SK-N-SH (cell line): ENCODE results near the gene C8G. TPM values are rescaled to one million over a fixed set of nuclear protein-coding genes. Genes with fewer than 3 reads are reported as not detected.
A peak's percentile ranks its signal among the peaks of the same experiment; 100 is the strongest.

Experiments
- CTCF ChIA-PET: fragments of 300-600, 350-600 bp; formaldehyde crosslinking; extraction: SDS; loops from one replicate; lab custom pipeline; 2021; lab: Yijun Ruan, JAX
- POLR2A ChIA-PET: fragments of 350-600 bp; sonication (Branson Sonifier 250); formaldehyde crosslinking; extraction: SDS; loops from one replicate; lab custom pipeline; 2020; ENCODE audit warnings: antibody characterized with exemption, inconsistent platforms; lab: Yijun Ruan, JAX
- DNase-seq: peaks from one replicate; pipeline ENCODE4 v3.0.0; 2012
- H2AFZ ChIP-seq: fragments of 200-600 bp; sonication (generic); 2 replicates; pipeline ENCODE4 v1.8.1; 2016; ENCODE audit warnings: antibody characterized with exemption, mild to moderate bottlenecking, low read depth
- H3F3A ChIP-seq: fragments of 200-600 bp; sonication (generic); replicated peaks from 2 replicates; pipeline ENCODE3; 2016; ENCODE audit warnings: antibody characterized with exemption, mild to moderate bottlenecking; ENCODE audit not compliant: insufficient read depth
- H3K27ac ChIP-seq, 2 experiments: fragments of 200-500 bp in 1 of 2; fragments of 200-600 bp in 1 of 2; sonication (Bioruptor generic) in 1 of 2; sonication (generic), shearing (Covaris generic) in 1 of 2; 2 replicates each; pipeline versions ENCODE4 v1.5.1 to v1.6.1; 2014 to 2016; ENCODE audit warnings: low read depth in 2 of 2, inconsistent platforms in 1 of 2, low read length in 1 of 2, mild to moderate bottlenecking in 1 of 2, mixed read lengths in 1 of 2
- H3K27me3 ChIP-seq: fragments of 200-600 bp; sonication (generic), shearing (Covaris generic); 2 replicates; pipeline ENCODE4 v1.6.1; 2016; ENCODE audit warnings: mixed run types; ENCODE audit not compliant: insufficient read depth
- H3K36me3 ChIP-seq, 2 experiments: fragments of 200-500 bp in 1 of 2; fragments of 200-600 bp in 1 of 2; sonication (Bioruptor generic) in 1 of 2; sonication (generic) in 1 of 2; replicated peaks in 1 of 2; 2 replicates each; pipeline versions ENCODE3 to v1.5.1; 2014 to 2016; ENCODE audit warnings: low read length in 1 of 2, mild to moderate bottlenecking in 1 of 2; ENCODE audit not compliant: insufficient read depth in 2 of 2, control insufficient read depth in 1 of 2
- H3K4me1 ChIP-seq, 2 experiments: fragments of 200-500 bp in 1 of 2; fragments of 200-600 bp in 1 of 2; sonication (Bioruptor generic) in 1 of 2; sonication (generic), shearing (Covaris generic) in 1 of 2; 2 replicates each; pipeline versions ENCODE4 v1.5.1 to v1.6.1; 2014 to 2016; ENCODE audit warnings: low read depth in 1 of 2, low read length in 1 of 2, mixed run types in 1 of 2; ENCODE audit not compliant: insufficient read depth in 2 of 2, control insufficient read depth in 1 of 2
- H3K4me2 ChIP-seq: fragments of 200-600 bp; sonication (generic), shearing (Covaris generic); 2 replicates; pipeline ENCODE4 v1.6.1; 2017; ENCODE audit warnings: mixed run types
- H3K4me3 ChIP-seq, 2 experiments: fragments of 200-500 bp in 1 of 2; fragments of 200-600 bp in 1 of 2; sonication (Bioruptor generic) in 1 of 2; sonication (generic), shearing (Covaris generic) in 1 of 2; 2 replicates each; pipeline versions ENCODE4 v1.5.1 to v1.8.1; 2014 to 2016; ENCODE audit warnings: low read depth in 2 of 2, inconsistent platforms in 1 of 2, low read length in 1 of 2, mild to moderate bottlenecking in 1 of 2, mixed read lengths in 1 of 2, moderate library complexity in 1 of 2
- H3K79me2 ChIP-seq: fragments of 200-600 bp; sonication (generic); 2 replicates; pipeline ENCODE4 v1.8.1; 2017; ENCODE audit warnings: mild to moderate bottlenecking; ENCODE audit not compliant: insufficient read depth
- H3K9ac ChIP-seq: fragments of 200-600 bp; sonication (generic); 2 replicates; pipeline ENCODE4 v1.6.1; 2017; ENCODE audit warnings: mixed run types
- H3K9me2 ChIP-seq: fragments of 200-600 bp; sonication (generic); 2 replicates; pipeline ENCODE4 v1.6.1; 2017; ENCODE audit warnings: mixed run types
- H3K9me3 ChIP-seq: fragments of 200-600 bp; sonication (generic); 2 replicates; pipeline ENCODE4 v1.6.1; 2017; ENCODE audit warnings: mixed run types, mild to moderate bottlenecking, moderate library complexity
- H4K20me1 ChIP-seq: fragments of 200-600 bp; sonication (generic); 2 replicates; pipeline ENCODE4 v1.6.1; 2017; ENCODE audit warnings: mild to moderate bottlenecking, mixed run types; ENCODE audit not compliant: insufficient read depth
- EZH2phosphoT487 ChIP-seq: fragments of 200-600 bp; sonication (generic); IDR thresholded peaks from 2 replicates; pipeline ENCODE4 v1.6.1; 2017; ENCODE audit warnings: low read depth, mixed run types, mild to moderate bottlenecking, antibody characterized with exemption, moderate library complexity, borderline replicate concordance
- FOSL2 ChIP-seq: IDR thresholded peaks from 2 replicates; pipeline ENCODE4 v1.4.0; 2012; ENCODE audit warnings: low read depth, mild to moderate bottlenecking, moderate library complexity, borderline replicate concordance
- NFIC ChIP-seq: IDR thresholded peaks from 2 replicates; pipeline ENCODE4 v1.4.0; 2012; ENCODE audit warnings: borderline replicate concordance
- NRF1 ChIP-seq: IDR thresholded peaks from 2 replicates; pipeline ENCODE4 v1.6.1; 2012; ENCODE audit warnings: low read depth, mild to moderate bottlenecking, low read length
- POLR2AphosphoS5 ChIP-seq: IDR thresholded peaks from 2 replicates; pipeline ENCODE4 v1.6.1; 2012; ENCODE audit warnings: low read depth, low read length
- RXRA ChIP-seq: IDR thresholded peaks from 2 replicates; pipeline ENCODE4 v1.4.0; 2012; ENCODE audit warnings: low read depth, mild to moderate bottlenecking, borderline replicate concordance
- SMC3 ChIP-seq: IDR thresholded peaks from 2 replicates; pipeline ENCODE4 v1.6.1; 2012; ENCODE audit warnings: low read depth, low read length, improper control_type of control experiment
- TCF12 ChIP-seq: IDR thresholded peaks from 2 replicates; pipeline ENCODE4 v1.4.0; 2012
- TEAD4 ChIP-seq: IDR thresholded peaks from 2 replicates; pipeline ENCODE4 v1.4.0; 2012; ENCODE audit warnings: mild to moderate bottlenecking, borderline replicate concordance; ENCODE audit not compliant: insufficient read depth
- WGBS: methylation state at CpG from one replicate; pipeline ENCODE4 v1.1.6; 2017; ENCODE audit warnings: low lambda C conversion rate; 5-methylcytosine and 5-hydroxymethylcytosine counted together
- polyA plus RNA-seq, 3 experiments: library from polyadenylated mRNA; depleted of rRNA; stranded (reverse); fragments of >200 nt; gene quantifications; 2 replicates each; pipeline ENCODE4 v1.2.3, GENCODE V29; 2012
- TF ChIP-seq, protein P1 (sequence below): IDR thresholded peaks from 2 replicates; pipeline ENCODE4 v1.4.0; 2012; ENCODE audit warnings: low read depth
- TF ChIP-seq, protein P2 (sequence below): IDR thresholded peaks from 2 replicates; pipeline ENCODE4 v1.4.0; 2012; ENCODE audit warnings: low read depth, borderline replicate concordance
- TF ChIP-seq, protein P3 (sequence below): IDR thresholded peaks from 2 replicates; pipeline ENCODE4 v1.4.0; 2012; ENCODE audit warnings: low read depth, borderline replicate concordance
- TF ChIP-seq, protein P4 (sequence below): IDR thresholded peaks from 2 replicates; pipeline ENCODE4 v1.6.1; 2012; ENCODE audit warnings: mild to moderate bottlenecking, low read depth, low read length, moderate library complexity

Gene C8G
- polyA plus RNA-seq, 1 of the 3 experiments (the other 2 are of a cell fraction) = 0.28 TPM

DNA sequence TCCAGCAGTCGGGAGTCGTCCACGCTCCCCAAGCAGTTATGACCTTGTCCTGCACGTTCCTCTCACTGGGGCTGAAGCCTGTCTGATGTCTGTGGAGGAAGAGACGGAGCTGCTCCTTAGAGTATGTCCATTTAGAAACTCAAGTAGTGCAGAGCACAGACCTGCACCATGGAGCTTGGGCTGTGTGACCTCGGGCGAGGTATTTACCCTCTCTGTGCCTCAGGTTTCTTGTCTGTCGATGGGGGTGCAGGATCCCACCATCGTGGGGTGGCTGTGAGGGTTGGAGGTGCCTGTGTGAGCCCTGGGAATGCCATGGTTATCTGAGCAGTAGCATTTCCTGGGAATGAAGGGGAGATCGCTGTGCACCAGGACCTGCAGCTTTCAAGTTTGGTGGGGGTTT, 44.5 kb upstream of the C8G start:
- no peaks in the 10 kb centered on the region for H3K27me3 ChIP-seq
- WGBS = 85% methylated on average over 8 of the region's 10 CpGs
- ChIA-PET CTCF (no interaction called here), POLR2A (no interaction called here)
- H3K36me3 ChIP-seq = peaks cover 15 to 18% of the 10 kb centered on the region in 2 experiments
- H3K27ac ChIP-seq = peak overlapping the region in 1 of 2 experiments; percentile 75; a peak in 1 of 4 replicates
- H3K79me2 ChIP-seq = peaks cover 27% of the 10 kb centered on the region; the same call in 1 of the 2 replicates
- no peak overlapping the region for H3K4me3 ChIP-seq
- peaks cover 29% of the 10 kb centered on the region for H3F3A ChIP-seq
- no peak overlapping the region for H3K9ac ChIP-seq
- no peaks in the 10 kb centered on the region for H3K9me3 ChIP-seq
- TF ChIP-seq NFIC = no peak
- no peak for TF ChIP-seq TCF12
- peaks cover 6 to 19% of the 10 kb centered on the region in 2 experiments; a peak in 3 of 4 replicates for H3K4me1 ChIP-seq
- no peaks in the 10 kb centered on the region for H4K20me1 ChIP-seq
- H3K4me2 ChIP-seq = no peak overlapping the region; the same call in 1 of the 2 replicates
- no peak for DNase-seq
- H3K9me2 ChIP-seq = no peaks in the 10 kb centered on the region
- H2AFZ ChIP-seq = no peak overlapping the region

DNA sequence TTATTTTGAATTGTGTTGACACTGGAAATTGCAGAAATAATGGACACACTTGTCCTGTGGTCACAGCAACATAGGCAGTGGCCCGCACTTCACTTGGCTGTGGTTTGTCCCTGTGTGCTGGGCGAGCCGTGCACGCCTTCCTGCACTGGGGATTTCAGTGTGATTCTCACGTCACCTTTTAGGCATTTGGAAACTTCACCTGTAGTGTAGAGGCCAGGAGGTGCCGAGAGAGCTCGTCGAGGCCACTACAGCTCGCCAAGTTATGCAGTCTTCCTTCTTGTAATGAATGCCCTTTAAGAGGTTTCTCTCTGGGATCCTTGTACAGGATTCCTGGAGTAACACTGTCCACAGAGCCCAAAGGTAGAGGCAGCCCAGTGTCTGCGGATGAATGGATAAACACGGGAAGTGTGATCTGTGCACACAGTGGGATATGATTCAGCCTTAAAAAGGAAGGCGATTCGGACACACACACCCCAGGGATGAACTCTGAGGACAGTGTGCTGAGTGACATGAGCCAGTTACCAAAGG, 44.0 kb upstream of the C8G start:
- Histone ChIP-seq H2AFZ (no peak overlapping the region), H3K9me2 (no peaks in the 10 kb centered on the region), H3K79me2 (peaks cover 22% of the 10 kb centered on the region; the same call in 1 of the 2 replicates), H3F3A (peaks cover 29% of the 10 kb centered on the region), H3K27ac (peak overlapping the region; percentile 34 to 75; a peak in 3 of 4 replicates), H3K9ac (peak overlapping the region; percentile 51; the same call in 1 of the 2 replicates), H3K4me2 (peak overlapping the region; percentile 45; the same call in 1 of the 2 replicates), H4K20me1 (no peaks in the 10 kb centered on the region), H3K4me1 (peaks cover 6 to 19% of the 10 kb centered on the region in 2 experiments; a peak in 3 of 4 replicates), H3K4me3 (no peak overlapping the region), H3K36me3 (peaks cover 16 to 18% of the 10 kb centered on the region in 2 experiments), H3K27me3 (no peaks in the 10 kb centered on the region), H3K9me3 (no peaks in the 10 kb centered on the region)
- TF ChIP-seq NRF1 (no peak), FOSL2 (peak; percentile 7; the same call in 1 of the 2 replicates), EZH2phosphoT487 (no peak)
- TF ChIP-seq, protein P1, sequence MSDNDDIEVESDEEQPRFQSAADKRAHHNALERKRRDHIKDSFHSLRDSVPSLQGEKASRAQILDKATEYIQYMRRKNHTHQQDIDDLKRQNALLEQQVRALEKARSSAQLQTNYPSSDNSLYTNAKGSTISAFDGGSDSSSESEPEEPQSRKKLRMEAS = no peak
- TF ChIP-seq, protein P2, sequence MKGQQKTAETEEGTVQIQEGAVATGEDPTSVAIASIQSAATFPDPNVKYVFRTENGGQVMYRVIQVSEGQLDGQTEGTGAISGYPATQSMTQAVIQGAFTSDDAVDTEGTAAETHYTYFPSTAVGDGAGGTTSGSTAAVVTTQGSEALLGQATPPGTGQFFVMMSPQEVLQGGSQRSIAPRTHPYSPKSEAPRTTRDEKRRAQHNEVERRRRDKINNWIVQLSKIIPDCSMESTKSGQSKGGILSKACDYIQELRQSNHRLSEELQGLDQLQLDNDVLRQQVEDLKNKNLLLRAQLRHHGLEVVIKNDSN = no peak
- DNase-seq = no peak
- 73% methylated on average over 12 of the region's 13 CpGs for WGBS
- ChIA-PET CTCF (no interaction called here), POLR2A (no interaction called here)

DNA sequence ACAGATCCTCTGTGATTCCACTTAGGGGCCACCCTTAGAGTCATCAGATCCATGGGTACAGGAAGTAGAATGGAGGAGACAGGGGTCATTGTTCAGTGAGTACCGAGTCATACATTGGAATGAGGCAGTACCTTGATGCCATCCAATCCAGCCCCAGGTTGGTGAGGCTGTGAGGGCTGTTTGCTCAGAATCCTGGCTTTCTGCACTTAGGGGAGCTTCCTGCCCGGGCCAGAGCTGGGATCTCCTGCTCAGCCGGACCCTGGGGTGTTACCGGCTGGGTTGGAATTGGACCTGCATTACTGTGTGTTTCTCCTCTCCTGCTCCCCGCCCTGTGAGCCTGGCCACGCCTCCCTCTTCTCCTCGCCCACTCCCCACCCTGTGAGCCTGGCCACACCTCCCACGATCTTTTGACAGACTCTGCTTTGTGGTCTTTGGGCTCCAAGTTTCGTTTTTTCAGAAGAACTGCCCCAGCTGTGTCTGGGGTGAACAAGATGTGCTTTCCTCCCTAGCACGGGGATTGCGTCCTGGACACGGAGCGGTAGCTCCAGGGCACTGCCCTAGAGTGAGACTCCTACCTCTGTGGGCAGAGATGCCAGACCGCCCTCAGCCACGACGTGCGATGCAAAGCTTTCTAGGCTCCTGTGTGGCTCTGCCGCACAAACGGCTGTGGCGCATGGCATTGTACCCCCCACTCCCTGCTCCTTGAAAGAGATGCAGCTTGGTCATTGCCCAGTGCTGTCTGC, 43.4 kb upstream of the C8G start:
- H3K36me3 ChIP-seq = peaks cover 16 to 18% of the 10 kb centered on the region in 2 experiments
- H3K79me2 ChIP-seq = peaks cover 16% of the 10 kb centered on the region; the same call in 1 of the 2 replicates
- H4K20me1 ChIP-seq = no peaks in the 10 kb centered on the region
- peaks cover 6 to 19% of the 10 kb centered on the region in 2 experiments; a peak in 3 of 4 replicates for H3K4me1 ChIP-seq
- H3F3A ChIP-seq = peaks cover 29% of the 10 kb centered on the region
- H3K9me3 ChIP-seq = no peaks in the 10 kb centered on the region
- H3K9ac ChIP-seq = peak overlapping the region; percentile 51
- ChIA-PET POLR2A (no interaction called here), CTCF (no interaction called here)
- no peak overlapping the region for H2AFZ ChIP-seq
- no peak for DNase-seq
- no peaks in the 10 kb centered on the region for H3K9me2 ChIP-seq
- H3K27me3 ChIP-seq = no peaks in the 10 kb centered on the region
- H3K4me3 ChIP-seq = no peak overlapping the region
- 40% methylated on average over 16 of the region's 20 CpGs for whole genome bisulfite sequencing
- peak overlapping the region; percentile 45; the same call in 1 of the 2 replicates for H3K4me2 ChIP-seq
- H3K27ac ChIP-seq = peak overlapping the region; percentile 34 to 75
- no peak for TF ChIP-seq TEAD4
- no peak for TF ChIP-seq RXRA
- TF ChIP-seq, protein P3, sequence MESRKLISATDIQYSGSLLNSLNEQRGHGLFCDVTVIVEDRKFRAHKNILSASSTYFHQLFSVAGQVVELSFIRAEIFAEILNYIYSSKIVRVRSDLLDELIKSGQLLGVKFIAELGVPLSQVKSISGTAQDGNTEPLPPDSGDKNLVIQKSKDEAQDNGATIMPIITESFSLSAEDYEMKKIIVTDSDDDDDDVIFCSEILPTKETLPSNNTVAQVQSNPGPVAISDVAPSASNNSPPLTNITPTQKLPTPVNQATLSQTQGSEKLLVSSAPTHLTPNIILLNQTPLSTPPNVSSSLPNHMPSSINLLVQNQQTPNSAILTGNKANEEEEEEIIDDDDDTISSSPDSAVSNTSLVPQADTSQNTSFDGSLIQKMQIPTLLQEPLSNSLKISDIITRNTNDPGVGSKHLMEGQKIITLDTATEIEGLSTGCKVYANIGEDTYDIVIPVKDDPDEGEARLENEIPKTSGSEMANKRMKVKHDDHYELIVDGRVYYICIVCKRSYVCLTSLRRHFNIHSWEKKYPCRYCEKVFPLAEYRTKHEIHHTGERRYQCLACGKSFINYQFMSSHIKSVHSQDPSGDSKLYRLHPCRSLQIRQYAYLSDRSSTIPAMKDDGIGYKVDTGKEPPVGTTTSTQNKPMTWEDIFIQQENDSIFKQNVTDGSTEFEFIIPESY = no peak
- TF ChIP-seq POLR2AphosphoS5 = no peak
- TF ChIP-seq SMC3 = no peak
- TF ChIP-seq, protein P4, sequence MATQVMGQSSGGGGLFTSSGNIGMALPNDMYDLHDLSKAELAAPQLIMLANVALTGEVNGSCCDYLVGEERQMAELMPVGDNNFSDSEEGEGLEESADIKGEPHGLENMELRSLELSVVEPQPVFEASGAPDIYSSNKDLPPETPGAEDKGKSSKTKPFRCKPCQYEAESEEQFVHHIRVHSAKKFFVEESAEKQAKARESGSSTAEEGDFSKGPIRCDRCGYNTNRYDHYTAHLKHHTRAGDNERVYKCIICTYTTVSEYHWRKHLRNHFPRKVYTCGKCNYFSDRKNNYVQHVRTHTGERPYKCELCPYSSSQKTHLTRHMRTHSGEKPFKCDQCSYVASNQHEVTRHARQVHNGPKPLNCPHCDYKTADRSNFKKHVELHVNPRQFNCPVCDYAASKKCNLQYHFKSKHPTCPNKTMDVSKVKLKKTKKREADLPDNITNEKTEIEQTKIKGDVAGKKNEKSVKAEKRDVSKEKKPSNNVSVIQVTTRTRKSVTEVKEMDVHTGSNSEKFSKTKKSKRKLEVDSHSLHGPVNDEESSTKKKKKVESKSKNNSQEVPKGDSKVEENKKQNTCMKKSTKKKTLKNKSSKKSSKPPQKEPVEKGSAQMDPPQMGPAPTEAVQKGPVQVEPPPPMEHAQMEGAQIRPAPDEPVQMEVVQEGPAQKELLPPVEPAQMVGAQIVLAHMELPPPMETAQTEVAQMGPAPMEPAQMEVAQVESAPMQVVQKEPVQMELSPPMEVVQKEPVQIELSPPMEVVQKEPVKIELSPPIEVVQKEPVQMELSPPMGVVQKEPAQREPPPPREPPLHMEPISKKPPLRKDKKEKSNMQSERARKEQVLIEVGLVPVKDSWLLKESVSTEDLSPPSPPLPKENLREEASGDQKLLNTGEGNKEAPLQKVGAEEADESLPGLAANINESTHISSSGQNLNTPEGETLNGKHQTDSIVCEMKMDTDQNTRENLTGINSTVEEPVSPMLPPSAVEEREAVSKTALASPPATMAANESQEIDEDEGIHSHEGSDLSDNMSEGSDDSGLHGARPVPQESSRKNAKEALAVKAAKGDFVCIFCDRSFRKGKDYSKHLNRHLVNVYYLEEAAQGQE = no peak
